NB4 (cell line): ENCODE data around the gene ST8SIA6.

Experiments
- CTCF ChIP-seq: IDR thresholded peaks from one replicate; pipeline ENCODE4 v1.5.1; 2012; ENCODE audit warnings: low read depth, low read length
- POLR2A ChIP-seq: IDR thresholded peaks from 2 replicates; pipeline ENCODE4 v1.6.1; 2011; ENCODE audit warnings: mild to moderate bottlenecking; ENCODE audit not compliant: insufficient read length; ENCODE audit errors: extremely low read depth

GRCh38 chr10:17427201-17427600 lies 27.2 kb downstream of the ST8SIA6 start:
- no peak for TF ChIP-seq CTCF
- no peak for TF ChIP-seq POLR2A
